ENCODE data around the gene MVK.

The MVK gene

GRCh38 chr12:109611223-109611622 is 37.6 kb downstream of the MVK start:
- H2AFZ ChIP-seq = no peak overlapping the region
- no peak overlapping the region for H3K4me2 ChIP-seq (ENCODE audit: low read length)
- no peak overlapping the region for H3K4me3 ChIP-seq (ENCODE audit: low read depth, low read length)
- no peak overlapping the region for H3K27ac ChIP-seq
- H3K36me3 ChIP-seq (ENCODE audit: control insufficient read depth, insufficient read depth, low read length) = no peaks in the 10 kb centered on the region
- no peak for TF ChIP-seq CTCF (IDR thresholded peaks at IDR 0.05)
- H3K79me2 ChIP-seq = no peaks in the 10 kb centered on the region
- H3K9me3 ChIP-seq (ENCODE audit: control insufficient read depth, low read length) = no peaks in the 10 kb centered on the region
- no peak overlapping the region for H3K9ac ChIP-seq
- peaks cover 7% of the 10 kb centered on the region for H3K4me1 ChIP-seq
- no peaks in the 10 kb centered on the region for H3K27me3 ChIP-seq (ENCODE audit: control insufficient read depth, insufficient read depth, low read length)

DNA sequence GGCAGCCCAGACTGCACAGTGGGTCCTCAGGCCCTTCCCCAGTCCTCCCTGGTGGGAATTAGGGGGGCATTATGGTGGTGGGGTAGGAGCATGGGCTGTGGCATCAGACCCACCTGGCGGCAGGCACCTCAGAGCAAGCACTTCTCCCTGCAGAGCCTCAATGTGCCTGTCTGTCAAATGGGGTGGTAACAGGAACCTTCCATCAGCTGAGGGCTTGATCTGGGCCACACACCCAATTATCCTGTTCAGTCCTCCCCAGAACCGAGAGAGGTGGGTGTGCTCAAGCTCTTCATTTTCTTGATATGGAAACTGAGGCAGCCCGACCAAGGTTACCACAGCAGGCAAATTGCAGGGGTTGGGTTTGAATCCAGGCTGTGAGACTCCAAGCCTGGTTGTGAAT is 38.4 kb downstream of the MVK start:
- no peak for TF ChIP-seq CTCF (IDR thresholded peaks at IDR 0.05)
- Histone ChIP-seq H3K36me3 (ENCODE audit: control insufficient read depth, insufficient read depth, low read length) (no peaks in the 10 kb centered on the region), H3K9me3 (ENCODE audit: control insufficient read depth, low read length) (no peaks in the 10 kb centered on the region), H3K79me2 (no peaks in the 10 kb centered on the region), H3K4me2 (ENCODE audit: low read length) (no peak overlapping the region), H3K4me3 (ENCODE audit: low read depth, low read length) (no peak overlapping the region), H3K9ac (no peak overlapping the region), H3K27ac (no peak overlapping the region), H2AFZ (no peak overlapping the region), H3K27me3 (ENCODE audit: control insufficient read depth, insufficient read depth, low read length) (no peaks in the 10 kb centered on the region), H3K4me1 (peaks cover under 1% of the 10 kb centered on the region)

DNA sequence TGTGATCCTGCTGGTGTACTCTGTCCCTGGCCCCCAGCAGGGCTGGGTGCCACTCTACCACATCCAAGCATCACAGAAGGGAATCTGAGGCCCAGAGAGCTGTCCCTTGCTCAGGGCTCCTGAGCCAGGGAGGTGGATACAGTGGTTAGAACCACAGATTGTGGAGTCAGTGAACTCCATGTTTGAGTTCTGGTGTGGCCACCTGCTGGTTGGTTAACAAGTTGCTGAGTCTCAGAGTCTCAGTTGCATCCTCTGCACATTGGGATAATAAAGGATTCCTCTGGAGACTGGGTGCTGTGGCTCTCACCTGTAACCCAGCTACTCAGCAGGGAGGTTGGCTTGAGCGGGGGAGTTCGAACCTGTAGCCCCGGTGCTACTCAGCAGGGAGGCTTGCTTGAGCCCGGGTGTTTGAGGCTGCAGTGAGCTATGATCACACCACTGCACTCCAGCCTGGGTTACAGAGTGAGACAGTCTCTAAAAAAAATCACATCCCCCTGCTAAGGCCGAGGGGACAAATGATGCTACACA is 39.4 kb downstream of the MVK start:
- Histone ChIP-seq H3K9ac (no peak overlapping the region), H3K79me2 (no peaks in the 10 kb centered on the region), H2AFZ (no peak overlapping the region), H3K4me1 (no peaks in the 10 kb centered on the region), H3K4me2 (ENCODE audit: low read length) (no peak overlapping the region), H3K9me3 (ENCODE audit: control insufficient read depth, low read length) (no peaks in the 10 kb centered on the region), H3K27me3 (ENCODE audit: control insufficient read depth, insufficient read depth, low read length) (no peaks in the 10 kb centered on the region), H3K4me3 (ENCODE audit: low read depth, low read length) (no peak overlapping the region), H3K27ac (no peak overlapping the region), H3K36me3 (ENCODE audit: control insufficient read depth, insufficient read depth, low read length) (no peaks in the 10 kb centered on the region)
- no peak for TF ChIP-seq CTCF (IDR thresholded peaks at IDR 0.05)

DNA sequence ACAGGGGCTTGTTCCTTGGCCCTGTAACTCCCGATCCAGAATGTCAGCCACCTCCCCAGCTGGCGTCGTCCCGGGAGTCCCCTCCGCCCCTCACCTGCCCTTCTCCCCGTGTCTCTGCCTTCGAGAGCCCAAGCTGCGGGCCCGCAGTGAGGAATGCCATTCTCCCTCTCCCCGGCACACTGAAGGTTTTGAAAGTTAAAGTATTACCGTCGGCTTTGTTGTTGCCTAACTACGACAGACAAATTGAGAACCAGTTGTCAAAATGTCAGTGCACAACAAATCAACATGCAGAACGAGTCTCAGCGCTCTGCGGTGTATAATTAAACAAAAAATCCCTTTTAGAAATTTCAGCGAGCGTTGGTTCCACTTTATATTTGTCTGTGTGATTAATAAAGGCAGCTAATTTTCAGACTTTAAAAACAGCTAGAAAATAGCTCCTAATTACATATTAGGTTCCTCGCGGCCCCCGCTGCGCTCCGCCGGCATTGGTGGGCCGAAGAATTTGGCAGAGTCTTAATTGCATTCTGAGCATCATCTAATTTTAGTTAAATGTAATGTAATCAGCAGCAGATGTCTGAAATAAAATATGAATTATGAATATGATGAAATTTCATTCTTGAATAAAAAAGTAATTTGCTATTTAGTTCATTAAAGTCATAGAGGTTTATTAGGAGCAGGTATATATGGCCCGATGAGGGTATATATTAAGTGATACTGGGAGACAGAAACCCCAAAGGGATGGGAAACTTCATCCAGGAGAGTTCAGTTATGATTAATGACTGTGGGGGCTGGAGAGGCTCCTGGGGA is 40.3 kb downstream of the MVK start:
- Histone ChIP-seq H3K9me3 (ENCODE audit: control insufficient read depth, low read length) (no peaks in the 10 kb centered on the region), H3K4me1 (no peaks in the 10 kb centered on the region), H3K36me3 (ENCODE audit: control insufficient read depth, insufficient read depth, low read length) (no peaks in the 10 kb centered on the region), H3K9ac (no peak overlapping the region), H3K4me3 (ENCODE audit: low read depth, low read length) (no peak overlapping the region), H3K4me2 (ENCODE audit: low read length) (no peak overlapping the region), H2AFZ (no peak overlapping the region), H3K27me3 (ENCODE audit: control insufficient read depth, insufficient read depth, low read length) (no peaks in the 10 kb centered on the region), H3K79me2 (no peaks in the 10 kb centered on the region), H3K27ac (no peak overlapping the region)
- TF ChIP-seq CTCF (IDR thresholded peaks at IDR 0.05) = no peak

Data from parathyroid adenoma (tissue), 2 donors.